GM21825 (cell line): ENCODE data around the gene PKN2.

Source experiments
- ATAC-seq: cut with Tn5 transposase; IDR thresholded peaks from one replicate; pipeline ENCODE4 v1.9.1; 2021; ENCODE audit warnings: mild to moderate bottlenecking, moderate library complexity; ENCODE audit not compliant: unreplicated experiment

PKN2 gene

GRCh38 chr1:88683541-88684481 is at the start of gene PKN2:
Gene PKN2, plus strand, starts transcription at chr1:88684273. Its CDS starts 308 bp downstream, at chr1:88684581.
- peak; percentile 88 for ATAC-seq

- no peak for ATAC-seq
Observed at GRCh38 chr1:88634538-88634937, 49.5 kb upstream of the PKN2 start.

DNA sequence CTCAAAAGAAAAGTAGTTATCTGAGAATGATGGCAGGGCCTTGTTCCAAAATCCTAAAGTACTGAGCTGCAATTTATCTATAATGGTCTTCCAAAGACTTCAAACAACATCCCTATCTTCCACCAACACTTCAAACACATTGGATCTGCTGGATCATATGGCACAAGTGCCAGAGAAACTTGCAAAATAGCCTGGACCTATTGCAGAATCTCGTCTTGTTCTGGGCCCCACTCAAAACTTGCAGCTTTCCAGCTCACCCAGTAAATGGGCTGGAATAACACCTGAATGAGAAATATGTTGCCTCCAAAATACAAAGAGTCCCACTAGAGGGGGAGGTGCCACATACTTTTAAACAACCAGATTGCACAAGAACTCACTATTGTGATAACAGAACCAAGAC is 44.0 kb upstream of the PKN2 start:
- no peak for ATAC-seq

- ATAC-seq, result no peak
Observed at GRCh38 chr1:88645886-88646285, 38.2 kb upstream of the PKN2 start.

GRCh38 chr1:88646476-88647248 is 37.4 kb upstream of the PKN2 start:
- no peak for ATAC-seq

- peak; percentile 58 for ATAC-seq
Observed at GRCh38 chr1:88647249-88647645, 36.8 kb upstream of the PKN2 start.

DNA sequence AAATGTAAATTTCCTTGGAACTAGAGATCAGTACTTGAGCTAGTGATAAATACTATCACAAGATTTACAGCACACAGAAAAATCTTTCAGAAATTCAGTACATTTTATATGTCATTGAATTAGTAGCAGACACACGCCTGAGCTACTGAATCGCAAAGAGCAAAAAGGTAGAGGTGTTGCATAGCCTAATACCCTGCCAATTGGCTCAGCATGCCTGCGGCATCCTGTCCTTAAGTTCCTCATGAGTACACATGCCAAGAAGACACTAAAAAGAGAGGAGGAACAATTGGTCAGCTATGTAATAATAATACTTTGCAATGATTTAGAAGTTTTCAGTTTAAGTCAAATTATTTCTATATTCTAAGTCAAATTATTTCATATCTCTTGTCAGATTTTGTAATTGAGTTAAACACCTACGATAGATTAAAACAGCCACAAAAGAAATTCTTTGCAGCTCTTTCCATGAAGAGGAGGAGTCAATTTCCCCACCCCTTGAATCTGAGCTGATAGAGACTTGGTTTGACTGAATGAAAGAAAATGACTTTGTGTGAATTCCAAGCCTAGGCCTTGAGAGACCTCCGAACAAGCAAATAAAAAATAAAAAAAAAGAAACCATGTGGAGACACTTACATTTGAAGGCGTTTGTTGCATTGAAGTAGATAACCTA is 36.2 kb upstream of the PKN2 start:
- ATAC-seq, result no peak

DNA sequence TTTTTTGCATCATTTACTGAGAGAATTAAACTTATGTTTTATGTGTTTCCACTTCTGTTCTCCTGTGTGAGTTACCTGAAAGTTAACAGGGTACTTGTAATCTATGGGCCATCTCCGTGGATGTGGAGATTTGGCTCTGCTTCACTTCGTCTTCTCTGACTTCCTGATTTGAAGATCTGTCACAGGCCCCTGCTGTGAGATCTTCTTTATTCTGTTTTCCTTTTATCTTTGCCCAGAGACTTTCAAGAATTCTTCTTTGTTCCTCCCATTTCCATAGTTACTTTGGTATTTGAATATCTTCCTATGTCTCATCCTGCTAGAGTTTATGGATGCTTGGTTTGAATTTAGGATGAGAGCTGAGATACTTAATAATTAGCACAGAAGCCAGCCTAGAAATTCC is 35.4 kb upstream of the PKN2 start:
- no peak for ATAC-seq

GRCh38 chr1:88649932-88650331 is 34.1 kb upstream of the PKN2 start:
- no peak for ATAC-seq

- ATAC-seq, result no peak
Observed at GRCh38 chr1:88650676-88651418, 33.2 kb upstream of the PKN2 start.

DNA sequence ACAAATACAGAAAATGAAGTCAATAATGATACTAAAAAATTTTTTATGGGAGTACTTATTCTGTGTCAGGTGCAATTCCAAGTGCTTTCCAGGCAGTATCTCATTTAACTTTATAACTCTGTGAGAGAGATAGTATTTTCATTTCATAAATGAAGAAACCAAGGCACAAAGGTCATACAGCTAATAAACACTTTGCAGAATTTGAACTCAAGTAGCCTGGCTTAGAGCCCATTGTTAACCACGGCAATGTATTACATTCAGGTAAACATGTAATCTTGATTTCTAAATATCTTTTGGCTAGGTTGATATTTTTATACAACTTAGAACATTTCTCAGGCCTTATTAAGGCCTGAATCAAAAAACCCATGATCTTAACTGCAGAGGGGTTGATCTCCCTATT is 28.9 kb upstream of the PKN2 start:
- ATAC-seq, result no peak

DNA sequence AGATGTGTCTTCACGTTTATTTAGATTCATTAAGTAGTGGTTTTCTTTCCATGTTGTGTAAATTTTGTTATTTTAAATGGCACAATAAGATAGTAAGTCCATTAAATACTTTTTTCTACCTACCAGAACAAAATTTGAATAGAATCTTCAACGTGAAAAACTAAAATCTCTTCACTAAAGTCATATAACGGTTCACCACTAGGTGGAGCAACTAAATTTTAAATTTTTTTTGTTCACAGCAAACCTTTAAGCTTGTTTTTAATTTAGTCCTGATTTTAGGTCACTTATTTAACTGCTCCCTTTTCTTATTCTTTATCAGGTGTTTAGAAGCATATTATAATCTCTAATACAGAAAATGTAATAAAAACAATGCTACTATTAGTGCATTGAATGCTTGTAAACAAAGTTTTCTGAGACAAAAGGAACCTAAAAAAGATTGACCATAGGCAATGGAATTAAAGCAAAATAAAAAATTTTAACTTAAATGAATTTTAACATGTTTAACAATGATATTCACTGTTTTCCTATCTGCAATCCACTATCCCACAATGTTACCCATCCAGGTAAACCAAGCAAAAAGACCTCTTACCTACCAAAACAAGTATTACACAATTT is 28.3 kb upstream of the PKN2 start:
- ATAC-seq, result no peak

DNA sequence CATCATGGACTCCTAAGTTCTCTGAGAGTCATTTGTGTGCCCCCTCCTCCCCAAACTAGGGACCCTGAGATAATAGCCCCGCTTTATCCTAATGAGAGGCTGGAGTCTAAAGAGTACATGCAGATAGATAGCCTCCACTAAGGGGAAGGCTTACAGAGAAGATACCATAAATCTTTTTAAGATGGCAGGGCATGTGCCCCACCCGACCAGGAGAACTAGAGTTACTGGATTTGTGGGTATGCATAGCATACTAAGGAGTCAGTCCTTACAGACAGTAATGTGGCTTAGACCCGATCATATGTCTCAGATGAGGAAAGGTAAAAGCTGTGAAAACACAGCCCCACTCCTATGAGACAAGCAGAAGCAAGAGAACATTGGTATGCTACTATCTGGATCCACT is 25.7 kb upstream of the PKN2 start:
- no peak for ATAC-seq

DNA sequence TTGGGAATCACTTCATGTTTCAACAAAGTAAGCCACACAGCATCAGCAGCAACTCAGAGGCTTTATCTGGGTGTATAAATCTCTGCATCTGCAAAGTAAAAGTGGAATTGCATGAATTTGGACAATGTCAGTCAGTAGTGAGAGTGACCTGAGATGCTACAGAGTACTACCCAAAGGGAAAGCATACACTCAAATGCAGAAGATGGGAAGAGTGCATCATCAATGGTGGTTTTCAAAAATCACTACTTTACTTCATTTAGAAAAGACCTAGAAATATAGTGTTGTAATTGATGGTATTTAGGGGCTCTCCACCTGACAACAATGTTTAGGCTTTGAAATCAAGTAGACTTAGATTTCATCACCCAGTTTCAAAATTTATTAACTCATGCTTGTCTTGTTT is 24.5 kb upstream of the PKN2 start:
- no peak for ATAC-seq

DNA sequence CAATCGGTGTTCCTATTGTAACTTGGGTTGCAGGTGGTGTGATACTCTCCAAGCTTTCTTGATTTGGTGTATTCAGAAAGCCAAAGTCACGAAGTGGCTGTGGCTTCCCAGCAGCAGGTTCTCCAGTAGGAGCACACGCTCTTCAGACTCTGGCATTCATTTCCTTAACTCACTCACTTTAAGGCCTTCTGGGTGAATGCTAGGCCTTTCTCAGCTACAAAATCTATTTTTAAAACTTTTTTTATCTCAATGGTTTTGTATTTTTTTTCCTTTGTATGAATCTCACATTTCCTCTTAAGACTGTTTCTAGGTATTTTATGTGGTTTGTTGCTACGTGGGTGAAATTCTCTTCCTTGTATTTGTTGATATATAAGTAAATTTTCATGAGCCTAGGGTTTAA is 22.9 kb upstream of the PKN2 start:
- no peak for ATAC-seq

DNA sequence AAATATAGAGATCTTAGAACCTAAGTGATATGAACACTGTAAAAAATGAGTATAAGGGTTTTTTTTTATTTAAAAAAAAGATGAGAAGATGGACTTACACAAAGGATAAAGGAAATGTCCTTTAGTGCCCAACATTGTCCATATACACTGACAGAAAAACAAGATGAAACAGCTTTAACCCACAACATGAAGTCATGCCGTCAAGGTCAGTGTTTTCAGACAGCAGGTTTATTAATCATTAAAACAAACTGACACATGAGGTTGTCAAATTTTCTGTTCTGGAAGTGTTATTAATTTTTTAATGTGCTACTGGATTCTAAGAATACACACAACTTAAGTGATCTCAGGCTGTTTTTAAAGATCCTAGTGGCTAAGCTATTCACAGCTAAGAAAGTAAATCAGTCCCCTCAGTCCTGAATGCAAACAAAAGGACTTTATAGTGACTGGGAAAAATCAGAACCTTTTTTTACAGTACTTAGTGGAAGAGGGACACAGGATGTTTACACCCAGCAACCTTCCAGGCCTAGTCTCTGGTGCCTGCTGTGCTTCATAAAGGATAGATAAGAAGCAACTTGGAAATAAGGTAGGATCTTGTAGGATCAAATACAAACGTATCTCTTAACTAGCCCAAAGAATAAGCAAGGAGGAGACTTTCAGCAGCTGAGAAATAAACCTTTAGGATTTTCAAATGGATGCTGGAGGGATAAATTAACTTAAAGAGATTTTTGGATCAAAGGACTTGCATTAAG is 21.9 kb upstream of the PKN2 start:
- ATAC-seq, result peak; percentile 53

GRCh38 chr1:88662723-88663122 is 21.4 kb upstream of the PKN2 start:
- ATAC-seq, result no peak

- ATAC-seq, result no peak
Observed at GRCh38 chr1:88668405-88668804, 15.7 kb upstream of the PKN2 start.

GRCh38 chr1:88670462-88670861 is 13.6 kb upstream of the PKN2 start:
- no peak for ATAC-seq

GRCh38 chr1:88673446-88673845 is 10.6 kb upstream of the PKN2 start:
- ATAC-seq, result no peak
